ENCODE results near the gene CYP19A1. TPM values are rescaled to one million over a fixed set of nuclear protein-coding genes. Genes with fewer than 3 reads are reported as not detected.

The CYP19A1 gene
- total and polyA plus RNA-seq, 2 donors (not counting 1 experiment from before 2014, with no cell fraction given) = not detected

GRCh38 chr15:51375966-51376640 is 37.7 kb upstream of the CYP19A1 start:
- Histone ChIP-seq H3K27ac (ENCODE audit: low read length in 2 of 2) (no peak overlapping the region), H4K20me1 (ENCODE audit: control insufficient read depth, insufficient read depth, low read length, poor library complexity, severe bottlenecking) (no peaks in the 10 kb centered on the region), H3K4me2 (replicated peaks; ENCODE audit: low read depth, low read length, poor library complexity, severe bottlenecking) (no peak overlapping the region), H3K9me3 (ENCODE audit: control extremely low read depth in 1 of 3, control insufficient read depth in 2 of 3, insufficient read depth in 1 of 3, low read length in 2 of 3) (peaks cover 0 to 3% (median 0%) of the 10 kb centered on the region in 3 donors), H3K27me3 (replicated peaks in 1 of 4; ENCODE audit: control extremely low read depth in 1 of 4, control insufficient read depth in 3 of 4, insufficient read depth in 4 of 4, low read length in 3 of 4) (no peaks in the 10 kb centered on the region), H3K4me1 (ENCODE audit: control insufficient read depth in 2 of 2, insufficient read depth in 2 of 2, low read length in 2 of 2) (no peaks in the 10 kb centered on the region), H3K79me2 (ENCODE audit: control insufficient read depth, insufficient read depth, low read length) (no peaks in the 10 kb centered on the region), H3K36me3 (replicated peaks in 1 of 2; ENCODE audit: control extremely low read depth in 1 of 2, control insufficient read depth in 1 of 2, extremely low read depth in 1 of 2, insufficient read depth in 2 of 2, low read length in 1 of 2) (no peaks in the 10 kb centered on the region), H2AFZ (ENCODE audit: insufficient read depth, low read depth, low read length, poor library complexity, severe bottlenecking) (no peak overlapping the region), H3K4me3 (ENCODE audit: control extremely low read depth in 1 of 5, extremely low read depth in 1 of 5, insufficient read depth in 1 of 5, low read depth in 2 of 5, low read length in 4 of 5) (no peak overlapping the region), H3K9ac (ENCODE audit: low read length) (no peak overlapping the region)
- ChIA-PET POLR2A (no interaction called here), CTCF (interaction anchor here (1.1 to 1.5 kb wide), 2 partner anchors 11 to 14 kb away, joined by 3 to 4 read pairs; no protein-coding TSS in a partner anchor)
- Mint-ChIP-seq H3K9me3 (ENCODE audit: insufficient read depth) (no peaks in the 10 kb centered on the region), H3K27ac (no peak overlapping the region), H3K4me3 (no peak overlapping the region), H3K4me1 (no peaks in the 10 kb centered on the region), H3K27me3 (no peaks in the 10 kb centered on the region)
- ATAC-seq (ENCODE audit: low read depth) (no peak), DNase-seq (no peak)
- intact Hi-C loops (cut with micrococcal nuclease) = no loop called here
- WGBS (ENCODE audit: insufficient coverage) = no CpG with 5 or more reads among the region's 3 CpGs
- no peak for TF ChIP-seq CTCF (IDR thresholded peaks at IDR 0.05)
- no peak for TF ChIP-seq EZH2 (IDR thresholded peaks at IDR 0.05; ENCODE audit: borderline replicate concordance, insufficient read depth, low read depth, low read length, poor library complexity, severe bottlenecking)

GRCh38 chr15:51374131-51374530 is 35.7 kb upstream of the CYP19A1 start:
- no peak for DNase-seq
- Mint-ChIP-seq H3K4me1 (no peaks in the 10 kb centered on the region), H3K27me3 (no peaks in the 10 kb centered on the region), H3K27ac (no peak overlapping the region), H3K4me3 (no peak overlapping the region), H3K9me3 (ENCODE audit: insufficient read depth) (no peaks in the 10 kb centered on the region)
- Histone ChIP-seq H3K9me3 (ENCODE audit: control extremely low read depth in 1 of 3, control insufficient read depth in 2 of 3, insufficient read depth in 1 of 3, low read length in 2 of 3) (peaks cover 0 to 3% (median 0%) of the 10 kb centered on the region in 3 donors), H2AFZ (ENCODE audit: insufficient read depth, low read depth, low read length, poor library complexity, severe bottlenecking) (no peak overlapping the region), H3K79me2 (ENCODE audit: control insufficient read depth, insufficient read depth, low read length) (no peaks in the 10 kb centered on the region), H3K27ac (ENCODE audit: low read length in 2 of 2) (no peak overlapping the region), H3K27me3 (replicated peaks in 1 of 4; ENCODE audit: control extremely low read depth in 1 of 4, control insufficient read depth in 3 of 4, insufficient read depth in 4 of 4, low read length in 3 of 4) (no peaks in the 10 kb centered on the region), H3K4me3 (ENCODE audit: control extremely low read depth in 1 of 5, extremely low read depth in 1 of 5, insufficient read depth in 1 of 5, low read depth in 2 of 5, low read length in 4 of 5) (no peak overlapping the region), H3K9ac (ENCODE audit: low read length) (no peak overlapping the region), H3K4me2 (replicated peaks; ENCODE audit: low read depth, low read length, poor library complexity, severe bottlenecking) (no peak overlapping the region), H3K4me1 (ENCODE audit: control insufficient read depth in 2 of 2, insufficient read depth in 2 of 2, low read length in 2 of 2) (no peaks in the 10 kb centered on the region), H4K20me1 (ENCODE audit: control insufficient read depth, insufficient read depth, low read length, poor library complexity, severe bottlenecking) (no peaks in the 10 kb centered on the region), H3K36me3 (replicated peaks in 1 of 2; ENCODE audit: control extremely low read depth in 1 of 2, control insufficient read depth in 1 of 2, extremely low read depth in 1 of 2, insufficient read depth in 2 of 2, low read length in 1 of 2) (no peaks in the 10 kb centered on the region)
- TF ChIP-seq CTCF (IDR thresholded peaks at IDR 0.05) (no peak), EZH2 (IDR thresholded peaks at IDR 0.05; ENCODE audit: borderline replicate concordance, insufficient read depth, low read depth, low read length, poor library complexity, severe bottlenecking) (no peak)
- intact Hi-C loops (cut with micrococcal nuclease) = no loop called here
- ATAC-seq (ENCODE audit: low read depth) = no peak
- POLR2A ChIA-PET = no interaction called here
- CTCF ChIA-PET = no interaction called here
